Right forelimb (tissue), 1 donor: ENCODE measurements around the gene FANCM.

Source experiments
- DNase-seq: peaks from one replicate; pipeline ENCODE4 v3.0.0-alpha.2; 2018

FANCM gene

GRCh38 chr14:45238988-45239387, 103.3 kb downstream of the FANCM start:
- DNase-seq = no peak

- no peak for DNase-seq
These were observed 107.0 kb downstream of the FANCM start for GRCh38 chr14:45242706-45243105.

GRCh38 chr14:45246151-45246550, 110.4 kb downstream of the FANCM start:
- no peak for DNase-seq

- DNase-seq = no peak
These were observed 111.0 kb downstream of the FANCM start for GRCh38 chr14:45246691-45247090.

GRCh38 chr14:45247427-45247826, 111.7 kb downstream of the FANCM start:
- no peak for DNase-seq

GRCh38 chr14:45249856-45250575, 114.3 kb downstream of the FANCM start:
- DNase-seq = no peak
